ENCODE results near the gene BICC1. TPM values are rescaled to one million over a fixed set of nuclear protein-coding genes. Genes with fewer than 3 reads are reported as not detected.

Gene BICC1
- total RNA-seq, 1 donor from 2014 or later: 10.3 TPM

DNA sequence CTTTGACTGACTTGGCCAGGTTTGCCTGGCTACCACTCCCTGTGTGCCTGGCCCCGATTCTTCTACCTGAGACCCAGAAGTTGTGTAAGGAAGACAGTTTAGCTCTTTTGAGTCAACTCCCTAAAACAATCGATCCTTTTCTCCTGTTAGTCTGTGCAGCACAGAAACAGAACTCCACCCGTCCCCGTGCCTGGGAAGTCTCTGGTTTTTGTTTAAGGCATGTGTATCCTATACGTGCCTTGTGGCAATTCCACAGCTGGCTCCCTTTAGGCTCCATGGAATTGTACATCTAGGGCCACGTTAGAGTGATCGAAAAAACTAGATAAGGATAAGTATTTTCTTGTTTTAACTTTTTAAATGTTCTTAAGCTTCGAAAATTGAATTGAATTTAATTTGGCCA, 131.6 kb downstream of the BICC1 start:
- DNase-seq (ENCODE audit: low read depth): no peak

GRCh38 chr10:58645416-58646146, 132.9 kb downstream of the BICC1 start:
- DNase-seq (ENCODE audit: low read depth): no peak

- DNase-seq (ENCODE audit: low read depth): no peak
Measured at GRCh38 chr10:58647376-58648112, 134.9 kb downstream of the BICC1 start.

DNA sequence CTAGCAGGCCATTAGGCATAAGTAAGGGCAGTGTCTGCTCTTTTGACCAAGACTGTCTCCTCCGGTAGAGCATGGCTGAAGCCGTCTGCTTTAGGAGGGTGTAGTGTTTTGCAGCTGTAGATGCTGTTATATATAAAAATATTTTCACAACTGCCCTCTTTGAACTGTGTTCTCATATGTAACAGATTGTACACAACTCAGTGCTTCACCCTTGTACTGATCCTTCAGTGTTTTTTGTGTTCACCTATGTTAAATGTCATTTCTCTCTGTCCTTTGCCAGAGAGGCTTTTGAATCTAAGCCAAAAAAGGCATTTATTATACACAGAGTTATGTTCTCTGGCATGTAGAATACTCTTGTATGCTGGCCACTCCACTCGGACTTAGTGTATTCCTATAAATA, 135.5 kb downstream of the BICC1 start:
- DNase-seq (ENCODE audit: low read depth): no peak

DNA sequence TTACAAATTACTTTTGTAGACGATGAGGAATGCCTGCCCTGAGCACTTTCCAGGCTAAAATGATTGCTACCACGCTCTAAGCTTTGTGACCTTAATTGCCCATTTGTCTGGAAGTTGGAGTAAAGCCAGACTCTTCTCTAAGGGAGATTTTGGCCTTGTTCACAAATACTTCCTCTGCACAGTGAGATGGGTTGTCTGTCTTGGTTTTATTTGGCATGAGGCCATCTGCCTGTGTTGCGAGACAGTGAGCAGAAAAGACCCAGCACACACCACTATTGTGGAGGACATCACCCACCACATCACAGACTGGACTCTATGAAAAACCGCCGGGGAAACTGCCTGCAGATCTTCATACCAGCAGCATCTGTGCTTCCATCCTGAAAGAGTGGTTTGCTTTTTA, 138.4 kb downstream of the BICC1 start:
- DNase-seq (ENCODE audit: low read depth): peak; percentile 86

GRCh38 chr10:58651742-58652141, 139.1 kb downstream of the BICC1 start:
- DNase-seq (ENCODE audit: low read depth): no peak

DNA sequence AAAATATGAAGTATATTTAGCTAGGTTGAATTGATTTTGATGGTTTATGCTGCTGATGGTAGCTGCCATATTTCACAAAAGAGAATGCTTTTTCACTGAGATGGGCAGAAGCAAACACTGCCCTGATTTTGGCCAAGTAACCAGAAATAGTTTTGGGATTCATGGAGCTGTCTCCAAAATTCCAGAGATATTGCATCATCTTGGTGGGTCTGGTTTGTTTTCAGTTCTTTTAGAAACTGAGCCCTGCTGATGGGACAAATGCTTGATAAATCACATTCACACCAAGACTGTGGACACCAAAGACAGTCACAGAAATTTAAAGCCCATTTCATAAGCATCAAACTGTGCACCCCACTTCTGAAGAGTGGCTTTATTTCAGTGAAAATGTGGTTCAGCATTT, 140.5 kb downstream of the BICC1 start:
- peak; percentile 74 for DNase-seq (ENCODE audit: low read depth)

DNA sequence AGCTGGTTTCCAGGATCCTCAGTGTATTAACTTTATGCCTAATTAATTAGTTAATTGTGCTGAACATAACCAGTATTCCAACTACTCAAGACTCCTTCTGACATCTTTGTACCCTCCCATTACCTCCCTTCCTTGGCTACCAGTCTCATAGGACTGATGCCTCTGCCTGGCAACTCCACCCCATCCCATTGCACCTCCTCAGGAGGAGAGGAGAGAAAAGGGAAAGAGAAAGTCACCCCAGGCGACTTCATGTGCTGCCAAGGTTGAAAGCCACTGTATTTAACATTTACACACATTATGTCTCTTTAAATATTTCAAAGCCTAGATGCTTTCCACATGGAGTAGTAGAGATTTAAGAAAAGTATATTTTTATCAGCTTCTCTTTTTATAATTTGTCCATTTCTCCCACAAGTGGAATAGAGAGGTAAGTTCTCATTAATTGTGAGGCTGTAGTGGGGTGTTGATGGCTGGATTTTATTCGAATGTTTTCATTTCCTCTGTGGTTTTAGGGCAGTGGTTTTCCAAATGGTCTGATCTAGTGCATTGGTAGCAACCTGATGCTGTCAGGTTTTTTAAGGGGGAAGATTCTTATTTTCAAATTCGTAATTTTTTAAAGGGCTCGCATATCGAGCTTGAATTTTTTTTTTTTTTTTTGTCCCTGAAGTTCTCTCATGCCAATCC, 148.0 kb downstream of the BICC1 start:
- no peak for DNase-seq (ENCODE audit: low read depth)

DNA sequence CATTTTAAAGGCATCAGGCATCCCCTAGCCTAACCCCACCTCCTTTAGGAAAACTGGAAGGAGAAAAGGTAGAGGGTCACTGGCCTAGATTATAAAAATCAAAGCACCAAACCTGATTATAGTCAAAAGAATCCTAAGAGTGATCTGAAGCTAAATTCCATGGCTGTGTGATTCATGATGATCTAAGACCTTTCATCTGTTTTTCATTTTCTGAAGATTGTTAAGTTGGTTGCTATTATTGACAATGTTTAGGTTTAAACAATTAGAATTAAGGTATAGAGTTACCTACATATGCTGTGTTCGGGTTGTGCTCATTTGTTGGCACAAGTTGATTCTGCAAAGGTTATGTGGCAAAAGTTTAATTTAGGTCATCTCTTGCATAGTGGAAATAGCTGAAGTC, 148.7 kb downstream of the BICC1 start:
- no peak for DNase-seq (ENCODE audit: low read depth)

DNA sequence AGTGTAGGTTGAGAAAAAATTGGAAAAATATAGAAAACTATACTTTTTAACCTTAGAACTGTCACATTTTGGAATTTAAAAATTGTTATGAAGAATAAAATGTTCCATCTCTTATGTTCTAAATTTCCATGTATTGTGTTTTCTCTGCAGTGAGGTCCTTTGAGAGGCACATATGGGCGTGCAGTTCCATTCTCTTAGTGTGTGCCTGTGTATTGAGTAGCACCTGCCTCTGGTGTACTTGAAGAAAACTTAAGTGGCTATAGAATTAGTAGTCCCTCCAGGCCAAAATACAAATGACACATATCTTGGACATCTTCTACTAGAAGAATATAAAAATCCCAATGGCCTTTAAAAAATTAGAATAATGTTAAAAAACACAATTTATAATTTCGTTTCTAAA, 149.2 kb downstream of the BICC1 start:
- no peak for DNase-seq (ENCODE audit: low read depth)

GRCh38 chr10:58662314-58662713, 149.6 kb downstream of the BICC1 start:
- peak; percentile 71 for DNase-seq (ENCODE audit: low read depth)

GRCh38 chr10:58665361-58665760, 152.7 kb downstream of the BICC1 start:
- no peak for DNase-seq (ENCODE audit: low read depth)

DNA sequence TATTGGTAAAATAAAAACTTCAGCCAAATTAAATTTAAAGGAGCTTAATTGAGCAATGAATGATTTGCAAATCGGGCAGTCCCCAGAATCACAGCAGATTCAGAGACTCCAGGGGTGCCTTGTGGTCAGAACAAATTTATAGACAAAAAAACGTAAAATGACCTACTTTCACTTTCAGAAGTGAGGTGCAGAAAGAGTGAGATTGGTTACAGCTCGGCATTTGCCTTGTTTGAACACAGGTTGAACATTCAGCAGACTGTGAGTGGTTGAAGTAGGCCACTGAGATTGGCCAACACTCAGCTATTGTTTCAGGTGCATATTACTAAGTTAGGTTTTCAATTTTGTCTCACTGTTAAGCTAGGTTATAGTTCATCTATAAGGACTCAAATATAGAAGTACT, 153.4 kb downstream of the BICC1 start:
- DNase-seq (ENCODE audit: low read depth): no peak

- DNase-seq (ENCODE audit: low read depth): no peak
Measured at GRCh38 chr10:58667658-58668310, 155.1 kb downstream of the BICC1 start.

GRCh38 chr10:58672845-58673244, 160.2 kb downstream of the BICC1 start:
- DNase-seq (ENCODE audit: low read depth): no peak

DNA sequence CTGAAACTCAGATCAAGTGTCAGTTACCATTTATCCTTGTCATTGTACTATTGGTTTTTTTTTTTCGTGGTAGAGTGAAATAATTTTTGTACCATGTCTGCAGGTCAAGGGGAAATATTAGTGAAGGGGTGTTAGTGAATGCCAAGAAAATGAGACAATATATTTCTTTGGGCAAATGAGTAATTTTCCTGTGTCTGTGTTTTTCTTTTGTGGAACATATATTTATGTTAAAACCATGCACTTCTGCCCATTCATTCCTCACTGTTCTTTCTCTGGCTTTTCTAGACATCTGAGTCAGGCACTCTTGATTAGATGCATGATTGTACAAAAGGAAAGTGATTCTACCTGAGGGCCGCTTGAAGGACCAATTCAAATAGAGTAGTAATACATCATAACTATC, 161.6 kb downstream of the BICC1 start:
- no peak for DNase-seq (ENCODE audit: low read depth)

- DNase-seq (ENCODE audit: low read depth): no peak
Measured at GRCh38 chr10:58675321-58675720, 162.6 kb downstream of the BICC1 start.

GRCh38 chr10:58691528-58691927, 178.9 kb downstream of the BICC1 start:
- no peak for DNase-seq (ENCODE audit: low read depth)

- no peak for DNase-seq (ENCODE audit: low read depth)
Measured at GRCh38 chr10:58693919-58694318, 181.2 kb downstream of the BICC1 start.

DNA sequence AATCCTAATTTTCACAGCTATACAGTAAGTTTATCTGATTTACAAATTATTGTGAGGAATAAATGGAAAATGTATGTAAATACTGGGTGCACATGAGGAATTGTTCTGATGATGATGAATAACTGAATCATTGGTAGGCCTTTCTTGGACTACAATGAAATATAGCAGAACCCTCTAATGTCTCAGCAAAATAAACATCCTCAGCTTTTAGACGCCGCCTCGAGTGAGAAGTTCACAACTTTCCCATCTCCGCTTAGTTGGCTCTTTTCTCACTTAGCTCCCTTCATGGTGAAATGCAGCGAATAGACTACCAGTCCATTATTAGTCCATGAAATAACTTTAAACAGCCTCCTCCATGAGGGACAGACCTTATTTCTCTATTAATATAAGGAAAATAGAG, 182.3 kb downstream of the BICC1 start:
- DNase-seq (ENCODE audit: low read depth): no peak

DNA sequence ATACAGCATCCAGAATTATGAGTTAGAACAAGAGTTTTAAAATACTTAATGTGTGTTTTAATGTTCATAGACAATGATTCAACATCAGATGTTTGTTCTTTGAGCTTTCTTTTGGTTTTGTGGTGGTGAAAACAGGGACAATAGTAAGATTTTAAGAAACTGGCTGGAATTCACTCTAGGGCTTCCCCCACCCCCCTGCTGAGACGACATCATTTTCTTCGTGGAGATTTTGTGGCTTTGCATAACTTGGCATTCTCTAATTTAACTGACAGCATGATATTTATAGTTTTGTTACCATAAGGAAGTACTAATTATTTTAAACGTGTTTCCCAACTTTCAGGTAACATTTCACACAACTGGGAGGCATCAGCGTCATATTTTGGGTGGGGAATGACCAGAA, 184.1 kb downstream of the BICC1 start:
- peak; percentile 44 for DNase-seq (ENCODE audit: low read depth)

GRCh38 chr10:58697691-58698090, 185.0 kb downstream of the BICC1 start:
- DNase-seq (ENCODE audit: low read depth): no peak
